Activated CD8-positive, alpha-beta memory T cell treated with anti-CD3 and anti-CD28 coated beads, Interleukin-2, amount 50 U/mL, for 1 hour (primary cell): ENCODE data around the gene SMIM29.
"Not testable (repeated sequence)": the region's sequence is repeated elsewhere in the genome, so short reads cannot be mapped to it uniquely, and the experiment has no call there.

Source experiments
- DNase-seq: peaks from one replicate; pipeline ENCODE4 v3.0.0-alpha.2; 2020; ENCODE audit errors: extremely low read depth

The SMIM29 gene

GRCh38 chr6:34269132-34269531 lies 20.3 kb upstream of the SMIM29 start:
- DNase-seq: not testable (repeated sequence)

GRCh38 chr6:34267746-34268145 lies 18.9 kb upstream of the SMIM29 start:
- no peak for DNase-seq

GRCh38 chr6:34263484-34263883 lies 14.7 kb upstream of the SMIM29 start:
- DNase-seq: not testable (repeated sequence)

GRCh38 chr6:34260576-34261267 lies 11.9 kb upstream of the SMIM29 start:
- no peak for DNase-seq

GRCh38 chr6:34259529-34260069 lies 10.8 kb upstream of the SMIM29 start:
- no peak for DNase-seq

DNA sequence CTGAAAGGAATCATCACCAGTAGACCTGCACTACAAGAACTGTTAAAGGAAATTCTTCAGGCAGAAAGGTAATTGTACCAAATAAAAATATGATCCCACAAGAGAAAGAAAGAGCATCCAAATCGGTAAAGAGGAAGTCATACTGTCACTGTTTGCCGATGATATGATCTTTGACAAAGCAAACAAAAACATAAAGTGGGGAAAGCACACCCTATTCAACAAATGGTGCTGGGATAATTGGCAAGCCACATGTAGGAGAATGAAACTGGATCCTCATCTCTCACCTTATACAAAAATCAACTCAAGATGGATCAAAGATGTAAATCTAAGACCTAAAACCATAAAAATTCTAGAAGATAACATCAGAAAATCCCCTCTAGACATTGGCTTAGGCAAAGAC lies 3.6 kb upstream of the SMIM29 start:
- not testable (repeated sequence) for DNase-seq

GRCh38 chr6:34249469-34250261 lies 859 bp upstream of the SMIM29 start:
- DNase-seq: no peak

- DNase-seq: no peak
Observed at GRCh38 chr6:34248198-34248726, 544 bp downstream of the SMIM29 start.

DNA sequence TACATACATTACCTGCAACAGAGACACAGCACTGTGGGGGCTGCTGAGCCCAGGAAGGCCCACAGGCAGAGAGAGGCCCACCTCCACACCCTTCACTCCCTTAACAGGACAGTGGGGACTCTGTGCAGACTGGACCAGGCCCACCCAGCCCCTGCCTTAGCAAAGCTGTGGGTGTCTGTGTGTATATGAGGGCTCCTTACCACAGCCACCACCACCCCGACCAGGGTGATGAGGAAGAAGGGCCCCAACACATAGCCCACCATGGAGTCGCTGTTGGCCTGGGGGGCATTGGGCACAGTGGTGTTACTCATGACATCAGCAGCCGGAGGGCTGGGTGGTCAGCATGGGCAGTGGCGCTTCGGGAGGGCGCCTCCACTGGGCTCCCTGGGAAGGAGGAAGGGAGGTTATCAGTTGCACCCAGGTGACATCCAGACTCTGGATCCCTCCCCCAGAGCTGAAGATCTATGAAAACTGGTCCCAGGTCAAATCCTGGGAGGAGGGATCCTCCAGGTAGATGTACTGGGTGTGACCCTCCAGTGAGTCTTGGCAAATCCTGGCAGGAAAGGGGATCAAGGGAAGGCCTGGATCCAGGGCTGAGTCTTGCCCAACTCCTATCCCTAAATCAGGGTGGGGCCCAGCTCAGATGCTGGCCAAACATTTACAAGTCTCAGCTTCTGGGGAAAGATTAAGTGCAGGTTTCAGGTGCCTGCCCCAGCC lies 1.2 kb downstream of the SMIM29 start:
- DNase-seq: no peak

GRCh38 chr6:34246563-34247391 lies 2.0 kb downstream of the SMIM29 start:
- DNase-seq: no peak

DNA sequence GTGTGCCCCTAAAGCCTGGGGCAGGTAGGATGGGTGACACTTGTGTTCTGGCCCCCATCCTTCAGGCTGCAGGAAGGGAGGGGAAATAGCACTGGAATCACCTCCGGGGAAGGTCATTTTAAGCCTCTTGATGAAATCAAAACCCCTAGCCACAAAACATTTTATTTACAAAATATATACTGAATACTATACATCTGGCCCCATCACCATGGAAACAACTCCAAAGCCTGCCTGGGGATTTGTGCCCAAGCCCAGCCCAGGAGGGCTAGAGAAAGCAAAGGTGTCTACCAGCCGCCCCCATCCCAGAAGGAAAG lies 2.6 kb downstream of the SMIM29 start:
- no peak for DNase-seq

DNA sequence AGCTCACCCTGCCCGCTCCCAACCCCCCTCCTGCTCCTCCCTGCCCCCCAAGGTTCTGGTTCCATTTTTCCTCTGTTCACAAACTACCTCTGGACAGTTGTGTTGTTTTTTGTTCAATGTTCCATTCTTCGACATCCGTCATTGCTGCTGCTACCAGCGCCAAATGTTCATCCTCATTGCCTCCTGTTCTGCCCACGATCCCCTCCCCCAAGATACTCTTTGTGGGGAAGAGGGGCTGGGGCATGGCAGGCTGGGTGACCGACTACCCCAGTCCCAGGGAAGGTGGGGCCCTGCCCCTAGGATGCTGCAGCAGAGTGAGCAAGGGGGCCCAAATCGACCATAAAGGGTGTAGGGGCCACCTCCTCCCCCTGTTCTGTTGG lies 3.1 kb downstream of the SMIM29 start:
- DNase-seq: not testable (repeated sequence)

DNA sequence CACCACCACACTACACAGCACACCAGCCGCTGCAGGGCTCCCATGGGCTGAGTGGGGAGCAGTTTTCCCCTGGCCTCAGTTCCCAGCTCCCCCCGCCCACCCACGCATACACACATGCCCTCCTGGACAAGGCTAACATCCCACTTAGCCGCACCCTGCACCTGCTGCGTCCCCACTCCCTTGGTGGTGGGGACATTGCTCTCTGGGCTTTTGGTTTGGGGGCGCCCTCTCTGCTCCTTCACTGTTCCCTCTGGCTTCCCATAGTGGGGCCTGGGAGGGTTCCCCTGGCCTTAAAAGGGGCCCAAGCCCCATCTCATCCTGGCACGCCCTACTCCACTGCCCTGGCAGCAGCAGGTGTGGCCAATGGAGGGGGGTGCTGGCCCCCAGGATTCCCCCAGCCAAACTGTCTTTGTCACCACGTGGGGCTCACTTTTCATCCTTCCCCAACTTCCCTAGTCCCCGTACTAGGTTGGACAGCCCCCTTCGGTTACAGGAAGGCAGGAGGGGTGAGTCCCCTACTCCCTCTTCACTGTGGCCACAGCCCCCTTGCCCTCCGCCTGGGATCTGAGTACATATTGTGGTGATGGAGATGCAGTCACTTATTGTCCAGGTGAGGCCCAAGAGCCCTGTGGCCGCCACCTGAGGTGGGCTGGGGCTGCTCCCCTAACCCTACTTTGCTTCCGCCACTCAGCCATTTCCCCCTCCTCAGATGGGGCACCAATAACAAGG lies 3.6 kb downstream of the SMIM29 start:
- DNase-seq: not testable (repeated sequence)

DNA sequence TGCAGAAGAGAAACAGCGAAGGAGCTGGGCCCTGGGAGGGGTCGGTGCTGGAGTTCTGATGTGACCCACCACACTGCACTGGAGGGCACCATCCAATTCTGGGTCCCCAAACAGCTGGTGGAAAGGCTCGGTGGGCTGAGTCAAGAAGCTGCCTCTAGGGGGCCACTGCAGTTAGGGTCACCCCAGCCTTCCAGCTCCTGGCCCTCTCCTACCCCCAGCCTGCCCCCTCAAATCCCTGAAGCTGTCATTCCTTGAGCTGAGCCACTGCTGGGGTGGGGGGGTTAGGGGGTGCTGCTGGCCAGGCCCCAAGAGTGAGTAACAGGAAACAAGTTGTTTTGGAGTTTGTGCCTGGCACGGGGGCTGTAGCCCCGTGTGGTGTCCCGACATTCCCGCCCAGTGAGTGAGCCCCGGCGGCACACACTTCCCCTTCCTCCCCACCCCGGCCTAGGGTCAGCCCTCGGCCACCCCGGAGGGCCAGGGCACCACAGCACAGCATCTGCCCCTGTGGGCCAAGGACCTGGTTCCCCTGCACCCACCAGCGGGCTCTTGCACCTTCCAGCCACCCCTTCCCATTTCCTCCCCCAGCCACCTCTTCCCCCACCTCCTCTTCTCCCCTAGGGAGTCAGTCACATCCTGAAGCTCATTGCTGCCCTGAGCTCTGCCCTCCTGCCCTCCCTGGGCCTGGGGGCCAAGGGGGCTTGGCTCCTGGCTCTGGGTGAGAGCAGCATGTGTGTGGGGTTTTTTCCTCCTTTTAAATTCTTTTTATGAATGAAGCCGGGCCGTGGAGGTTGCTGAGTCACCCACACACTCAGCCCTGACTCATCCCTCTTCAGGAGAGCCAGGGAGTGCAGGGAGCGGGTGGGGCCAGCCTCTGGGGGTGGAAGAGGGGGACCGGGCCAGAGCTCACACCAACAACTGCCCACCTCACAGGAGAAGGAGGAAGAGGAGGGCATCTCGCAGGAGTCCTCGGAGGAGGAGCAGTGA lies 4.6 kb downstream of the SMIM29 start:
- no peak for DNase-seq

DNA sequence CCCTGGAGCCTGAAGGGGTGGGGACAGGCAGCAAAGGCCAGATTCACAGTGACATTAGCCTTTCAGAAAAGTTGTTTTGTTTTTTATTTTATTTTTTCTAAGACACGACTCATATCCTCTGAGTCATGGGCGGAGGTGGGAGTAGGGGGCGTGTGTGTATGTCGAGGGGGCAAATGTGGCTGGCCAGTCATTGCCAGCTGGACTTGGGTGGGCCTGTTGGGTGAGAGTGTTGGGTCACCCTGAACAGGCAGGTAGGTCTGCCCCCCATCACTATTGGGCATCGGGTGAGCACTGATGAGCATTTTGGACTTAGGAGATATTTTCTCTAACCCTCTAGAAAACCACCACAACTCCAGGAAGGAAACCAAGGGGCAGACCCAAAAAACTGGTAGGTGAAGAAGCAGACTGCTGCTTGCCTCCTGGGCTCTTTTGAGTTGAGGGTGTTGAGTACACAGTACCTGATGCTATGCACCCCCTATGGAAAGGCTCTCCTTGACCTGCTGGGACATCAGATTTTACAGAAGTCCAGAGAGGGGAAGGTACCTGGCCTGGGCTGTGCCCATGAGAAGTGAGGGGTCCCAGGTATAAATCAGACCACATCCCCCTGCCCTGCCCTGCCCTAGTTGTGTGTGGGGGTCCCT lies 5.6 kb downstream of the SMIM29 start:
- DNase-seq: no peak

DNA sequence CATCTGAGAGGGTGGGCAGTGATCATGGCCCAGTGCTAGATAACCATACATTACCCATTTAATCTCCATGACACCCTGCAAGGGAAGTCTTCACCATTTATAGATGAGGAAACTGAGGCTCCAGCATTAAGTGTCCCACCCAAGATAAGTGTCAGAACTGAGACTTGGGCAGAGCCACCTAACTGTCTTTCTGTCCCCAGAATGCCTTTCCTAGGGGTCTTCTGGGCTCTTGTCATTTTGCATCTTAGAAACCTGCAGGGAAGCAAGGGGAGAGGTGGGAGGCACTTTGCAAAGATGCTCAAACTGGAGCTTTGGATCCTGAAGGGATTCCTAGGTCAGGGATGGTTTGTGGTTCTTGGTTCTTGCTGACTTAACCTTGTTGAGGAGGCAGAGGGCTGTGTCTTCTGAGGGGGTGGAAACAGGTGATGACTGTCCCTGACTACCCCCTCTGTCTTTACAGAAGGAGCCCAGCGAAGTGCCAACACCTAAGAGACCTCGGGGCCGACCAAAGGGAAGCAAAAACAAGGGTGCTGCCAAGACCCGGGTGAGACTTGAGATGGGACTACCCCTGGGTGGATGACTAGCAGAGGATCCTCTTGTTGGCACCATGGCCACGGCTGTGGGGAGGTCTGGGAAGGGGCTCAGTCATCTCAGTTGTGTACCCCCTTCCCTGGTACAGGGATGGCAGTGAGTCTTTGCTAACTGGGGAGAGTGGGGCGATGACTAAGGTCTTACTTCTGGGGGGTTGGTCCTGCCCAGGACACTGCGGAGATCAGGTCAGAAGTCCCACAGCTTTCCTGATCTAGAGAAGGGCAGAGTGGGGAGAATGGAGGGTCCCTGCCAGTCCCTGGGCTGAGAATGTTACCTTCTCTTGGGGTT lies 6.3 kb downstream of the SMIM29 start:
- DNase-seq: no peak

GRCh38 chr6:34241351-34242215 lies 7.2 kb downstream of the SMIM29 start:
- DNase-seq: no peak
